Activated CD8-positive, alpha-beta T cell treated with anti-CD3 and anti-CD28 coated beads for 36 hours (primary cell): Measurements from ENCODE around the gene TMEM218. TPM values are rescaled to one million over a fixed set of nuclear protein-coding genes. Genes with fewer than 3 reads are reported as not detected.
"Not testable (repeated sequence)": the region's sequence is repeated elsewhere in the genome, so short reads cannot be mapped to it uniquely, and the experiment has no call there.

Experiments used
- ATAC-seq: fragments of 200-7000 bp; cut with Tn5 transposase; one replicate; pipeline ENCODE4 v1.10.0; 2021; ENCODE audit warnings: mild to moderate bottlenecking, moderate library complexity
- CTCF ChIA-PET: fragments of 350-600 bp; sonication (Branson Sonifier 250); formaldehyde crosslinking; loops from one replicate; lab custom pipeline; 2021; ENCODE audit warnings: antibody characterized with exemption; lab: Charles Lee
- POLR2A ChIA-PET: fragments of 350-600 bp; sonication (Branson Sonifier 250); formaldehyde crosslinking; loops from one replicate; lab custom pipeline; 2021; ENCODE audit warnings: antibody characterized with exemption; lab: Charles Lee
- DNase-seq: peaks from one replicate; pipeline ENCODE4 v3.0.0-alpha.2; 2020
- H3K27ac Mint-ChIP-seq: one replicate; pipeline ENCODE4 v1.8.0; 2021; ENCODE audit warnings: mild to moderate bottlenecking, mixed read lengths
- H3K27me3 Mint-ChIP-seq: one replicate; pipeline ENCODE4 v1.8.0; 2021; ENCODE audit warnings: mixed read lengths
- H3K36me3 Mint-ChIP-seq: one replicate; pipeline ENCODE4 v1.8.0; 2021; ENCODE audit warnings: low read depth, mixed read lengths
- H3K4me1 Mint-ChIP-seq: one replicate; pipeline ENCODE4 v1.8.0; 2021; ENCODE audit warnings: low read depth, mixed read lengths
- H3K4me3 Mint-ChIP-seq: one replicate; pipeline ENCODE4 v1.8.0; 2021; ENCODE audit warnings: mild to moderate bottlenecking, moderate library complexity, mixed read lengths
- H3K9me3 Mint-ChIP-seq: one replicate; pipeline ENCODE4 v1.8.0; 2021; ENCODE audit warnings: mixed read lengths
- intact Hi-C: fragments of 100-400 bp; cut with micrococcal nuclease; formaldehyde crosslinking; loops from one replicate; pipeline ENCODE4 v1.10.0; 2022
- total RNA-seq, 2 experiments: library from RNA; stranded (reverse); gene quantifications; one replicate each; pipeline ENCODE4 v1.2.3, GENCODE V29; 2021
- TF ChIP-seq, protein P1 (sequence below): fragments of 200-600 bp; IDR thresholded peaks from one replicate; pipeline ENCODE4 v1.8.0; 2022; ENCODE audit warnings: antibody characterized with exemption, mild to moderate bottlenecking

The TMEM218 gene
- total RNA-seq, 2 experiments from 2014 or later = 12.7 to 13.3 TPM

DNA sequence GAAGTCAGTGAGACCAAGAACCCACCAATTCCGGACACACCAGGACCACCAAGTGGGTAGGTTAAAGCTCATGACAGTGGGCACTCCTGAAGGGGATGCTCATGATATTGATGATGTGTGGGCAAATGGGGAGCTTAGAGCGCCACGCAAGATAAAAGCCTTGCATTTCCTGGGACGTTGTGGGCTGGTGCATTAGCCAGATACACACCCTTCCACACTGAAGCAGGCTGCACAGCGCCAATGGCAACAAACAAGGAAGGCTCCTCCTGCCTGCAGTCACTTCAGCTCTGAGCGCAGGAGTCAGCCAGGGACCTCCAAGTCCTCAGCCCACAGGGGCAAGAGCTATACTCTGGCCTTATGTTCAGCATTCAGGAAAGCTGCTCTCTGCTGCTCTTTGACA, 20.6 kb downstream of the TMEM218 start:
- TF ChIP-seq, protein P1, sequence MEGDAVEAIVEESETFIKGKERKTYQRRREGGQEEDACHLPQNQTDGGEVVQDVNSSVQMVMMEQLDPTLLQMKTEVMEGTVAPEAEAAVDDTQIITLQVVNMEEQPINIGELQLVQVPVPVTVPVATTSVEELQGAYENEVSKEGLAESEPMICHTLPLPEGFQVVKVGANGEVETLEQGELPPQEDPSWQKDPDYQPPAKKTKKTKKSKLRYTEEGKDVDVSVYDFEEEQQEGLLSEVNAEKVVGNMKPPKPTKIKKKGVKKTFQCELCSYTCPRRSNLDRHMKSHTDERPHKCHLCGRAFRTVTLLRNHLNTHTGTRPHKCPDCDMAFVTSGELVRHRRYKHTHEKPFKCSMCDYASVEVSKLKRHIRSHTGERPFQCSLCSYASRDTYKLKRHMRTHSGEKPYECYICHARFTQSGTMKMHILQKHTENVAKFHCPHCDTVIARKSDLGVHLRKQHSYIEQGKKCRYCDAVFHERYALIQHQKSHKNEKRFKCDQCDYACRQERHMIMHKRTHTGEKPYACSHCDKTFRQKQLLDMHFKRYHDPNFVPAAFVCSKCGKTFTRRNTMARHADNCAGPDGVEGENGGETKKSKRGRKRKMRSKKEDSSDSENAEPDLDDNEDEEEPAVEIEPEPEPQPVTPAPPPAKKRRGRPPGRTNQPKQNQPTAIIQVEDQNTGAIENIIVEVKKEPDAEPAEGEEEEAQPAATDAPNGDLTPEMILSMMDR = no peak
- no peak overlapping the region for H3K27ac Mint-ChIP-seq
- no peaks in the 10 kb centered on the region for H3K36me3 Mint-ChIP-seq
- DNase-seq (no peak), ATAC-seq (no peak)
- H3K27me3 Mint-ChIP-seq = no peaks in the 10 kb centered on the region
- CTCF ChIA-PET = interaction anchor here (0.7 to 3.1 kb wide), 10 partner anchors 13 to 255 kb away, joined by 3 to 35 read pairs (median 4); partner anchors contain the start of gene TMEM218
- H3K4me1 Mint-ChIP-seq = peaks cover 5% of the 10 kb centered on the region
- no peaks in the 10 kb centered on the region for H3K9me3 Mint-ChIP-seq
- intact Hi-C loops = loop anchor here (5.0 kb wide), 1 partner anchor 51 kb away; no protein-coding TSS in a partner anchor
- POLR2A ChIA-PET = no interaction called here
- no peak overlapping the region for H3K4me3 Mint-ChIP-seq

DNA sequence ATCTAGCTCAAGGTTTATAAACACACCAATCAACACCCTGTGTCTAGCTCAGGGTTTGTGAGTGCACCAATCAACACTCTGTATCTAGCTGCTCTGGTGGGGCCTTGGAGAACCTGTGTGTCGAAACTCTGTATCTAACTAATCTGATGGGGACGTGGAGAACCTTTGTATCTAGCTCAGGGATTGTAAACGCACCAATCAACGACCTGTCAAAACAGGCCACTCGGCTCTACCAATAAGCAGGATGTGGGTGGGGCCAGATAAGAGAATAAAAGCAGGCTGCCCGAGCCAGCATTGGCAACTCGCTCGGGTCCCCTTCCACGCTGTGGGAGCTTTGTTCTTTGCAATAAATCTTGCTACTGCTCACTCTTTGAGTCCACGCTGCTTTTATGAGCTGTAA, 21.3 kb downstream of the TMEM218 start:
- H3K9me3 Mint-ChIP-seq, H3K36me3 Mint-ChIP-seq, POLR2A ChIA-PET, H3K27me3 Mint-ChIP-seq, ATAC-seq, H3K4me1 Mint-ChIP-seq, H3K27ac Mint-ChIP-seq, H3K4me3 Mint-ChIP-seq, DNase-seq: not testable (repeated sequence)
- CTCF ChIA-PET = interaction anchor here (1.0 to 3.1 kb wide), 5 partner anchors 18 to 256 kb away, joined by 3 to 35 read pairs (median 22); partner anchors contain the start of gene TMEM218
- intact Hi-C loops = loop anchor here (5.0 kb wide), 1 partner anchor 52 kb away; no protein-coding TSS in a partner anchor

DNA sequence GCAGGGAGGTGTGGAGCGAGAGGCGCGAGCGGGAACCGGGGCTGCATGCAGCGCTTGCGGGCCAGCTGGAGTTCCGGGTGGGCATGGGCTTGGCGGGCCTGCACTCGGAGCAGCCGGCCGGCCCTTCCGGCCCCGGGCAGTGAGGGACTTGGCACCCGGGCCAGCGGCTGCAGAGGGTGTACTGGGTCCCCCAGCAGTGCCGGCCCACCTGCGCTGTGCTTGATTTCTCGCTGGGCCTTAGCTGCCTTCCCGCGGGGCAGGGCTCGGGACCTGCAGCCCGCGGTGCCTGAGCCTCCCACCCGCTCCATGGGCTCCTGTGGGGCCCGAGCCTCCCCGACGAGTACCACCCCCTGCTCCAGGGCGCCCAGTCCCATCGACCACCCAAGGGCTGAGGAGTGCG, 21.9 kb downstream of the TMEM218 start:
- DNase-seq, H3K27me3 Mint-ChIP-seq, H3K4me3 Mint-ChIP-seq, H3K9me3 Mint-ChIP-seq, ATAC-seq, intact Hi-C loops, H3K27ac Mint-ChIP-seq, H3K36me3 Mint-ChIP-seq, H3K4me1 Mint-ChIP-seq: not testable (repeated sequence)
- ChIA-PET POLR2A (interaction anchor here (0.6 kb wide), 1 partner anchor 79 kb away, joined by 3 read pairs; no protein-coding TSS in a partner anchor), CTCF (interaction anchor here (1.1 to 3.1 kb wide), 2 partner anchors 52 to 53 kb away, joined by 5 to 35 read pairs; no protein-coding TSS in a partner anchor)

DNA sequence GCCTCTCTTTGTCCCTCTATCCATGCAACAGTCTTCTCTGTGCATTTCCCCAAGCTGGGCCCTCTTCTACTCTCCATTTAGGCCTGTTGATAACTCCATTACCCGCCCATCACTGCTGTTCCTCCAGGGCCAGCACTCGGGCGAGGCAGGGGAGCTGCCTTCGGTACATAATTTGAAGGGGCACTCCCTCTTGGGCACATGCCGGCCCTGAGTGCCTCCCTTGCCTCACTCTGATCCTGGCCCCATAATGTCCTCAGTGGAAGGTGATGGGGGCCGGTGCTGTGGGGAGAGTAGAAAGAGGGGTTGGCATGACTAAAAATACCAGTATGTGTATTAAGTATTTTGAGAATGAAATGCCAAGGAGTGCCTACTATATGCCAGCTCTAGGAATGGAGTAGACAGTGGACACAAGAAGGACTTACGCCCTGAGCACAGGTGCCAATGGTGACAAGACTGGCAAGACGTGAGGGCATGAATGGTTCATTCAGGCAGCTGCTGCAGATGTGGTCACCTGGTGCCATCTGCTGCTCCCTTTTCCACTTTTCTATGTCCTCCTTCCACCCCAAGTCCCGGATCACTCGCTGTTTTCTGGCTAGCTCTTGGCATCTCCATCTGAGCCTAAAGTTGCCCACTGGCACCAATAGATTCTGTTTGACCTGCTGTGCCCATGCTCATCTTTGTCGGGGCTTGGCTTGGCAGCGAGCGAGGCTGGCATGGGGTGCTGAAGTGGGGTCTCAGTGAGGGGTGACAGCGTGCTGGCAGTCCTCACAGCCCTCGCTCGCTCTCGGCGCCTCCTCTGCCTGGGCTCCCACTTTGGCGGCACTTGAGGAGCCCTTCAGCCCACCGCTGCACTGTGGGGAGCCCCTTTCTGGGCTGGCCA, 22.6 kb downstream of the TMEM218 start:
- TF ChIP-seq, protein P1 = no peak
- Mint-ChIP-seq H3K4me1 (peaks cover 5% of the 10 kb centered on the region), H3K36me3 (no peaks in the 10 kb centered on the region), H3K9me3 (no peaks in the 10 kb centered on the region), H3K27me3 (no peaks in the 10 kb centered on the region), H3K4me3 (no peak overlapping the region), H3K27ac (no peak overlapping the region)
- DNase-seq (no peak), ATAC-seq (no peak)
- CTCF ChIA-PET = interaction anchor here (1.1 kb wide), 1 partner anchor 53 kb away, joined by 5 read pairs; no protein-coding TSS in a partner anchor
- POLR2A ChIA-PET = interaction anchor here (0.6 kb wide), 1 partner anchor 78 kb away, joined by 3 read pairs; no protein-coding TSS in a partner anchor
- intact Hi-C loops = no loop called here

DNA sequence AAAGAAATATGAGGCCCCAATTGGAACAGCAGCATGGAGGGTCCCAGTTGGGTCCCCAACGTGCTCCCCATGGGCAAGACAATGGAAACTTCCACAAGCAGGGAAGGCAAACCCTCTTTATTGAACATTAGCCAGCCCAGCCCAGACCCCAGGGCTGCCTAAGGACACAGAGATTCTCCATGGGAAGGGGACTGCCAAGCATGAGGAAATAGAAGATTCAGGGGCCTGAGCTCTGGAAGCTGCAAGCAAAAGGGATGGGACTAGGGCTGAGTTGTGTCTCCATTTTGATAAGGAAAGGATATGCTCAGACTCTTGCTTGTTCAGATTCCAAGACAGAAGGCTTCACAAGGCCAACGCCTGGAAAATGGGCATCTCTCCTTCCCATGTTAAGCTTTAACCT, 23.3 kb downstream of the TMEM218 start:
- no peaks in the 10 kb centered on the region for H3K27me3 Mint-ChIP-seq
- H3K27ac Mint-ChIP-seq = no peak overlapping the region
- no peaks in the 10 kb centered on the region for H3K9me3 Mint-ChIP-seq
- TF ChIP-seq, protein P1 = no peak
- intact Hi-C loops = no loop called here
- ChIA-PET POLR2A (no interaction called here), CTCF (interaction anchor here (0.8 to 1.1 kb wide), 2 partner anchors 54 to 56 kb away, joined by 3 to 5 read pairs; no protein-coding TSS in a partner anchor)
- no peak overlapping the region for H3K4me3 Mint-ChIP-seq
- H3K36me3 Mint-ChIP-seq = no peaks in the 10 kb centered on the region
- H3K4me1 Mint-ChIP-seq = peaks cover 5% of the 10 kb centered on the region
- ATAC-seq = no peak
- no peak for DNase-seq
